ENCODE data around the gene FKBP2.

- no peak for TF ChIP-seq GATA2 (IDR thresholded peaks at IDR 0.05; ENCODE audit: low read depth, low read length)
- no peak for TF ChIP-seq GATA3 (IDR thresholded peaks at IDR 0.05; ENCODE audit: low read depth, low read length)
Observed at GRCh38 chr11:64196626-64197025, 44.3 kb upstream of the FKBP2 start.
